Activated naive CD8-positive, alpha-beta T cell treated with anti-CD3 and anti-CD28 coated beads, Interleukin-2, amount 50 U/mL, for 24 hours (primary cell): ENCODE measurements around the gene SLC1A3.
"Not testable (repeated sequence)": the region's sequence is repeated elsewhere in the genome, so short reads cannot be mapped to it uniquely, and the experiment has no call there.

Source experiments
- ATAC-seq: fragments of 150-1000 bp; cut with Tn5 transposase; one replicate; pipeline ENCODE4 v1.10.0; 2021
- DNase-seq: peaks from one replicate; pipeline ENCODE4 v3.0.0; 2021
- H3K27ac Mint-ChIP-seq: one replicate; pipeline ENCODE4 v1.8.0; 2021; ENCODE audit warnings: mild to moderate bottlenecking, mixed read lengths
- H3K27me3 Mint-ChIP-seq: one replicate; pipeline ENCODE4 v1.8.0; 2021; ENCODE audit warnings: mixed read lengths
- H3K36me3 Mint-ChIP-seq: one replicate; pipeline ENCODE4 v1.8.0; 2021; ENCODE audit warnings: low read depth, mixed read lengths
- H3K4me1 Mint-ChIP-seq: one replicate; pipeline ENCODE4 v1.8.0; 2021; ENCODE audit warnings: mixed read lengths
- H3K4me3 Mint-ChIP-seq: one replicate; pipeline ENCODE4 v1.8.0; 2021; ENCODE audit warnings: mild to moderate bottlenecking, moderate library complexity, mixed read lengths
- H3K9me3 Mint-ChIP-seq: one replicate; pipeline ENCODE4 v1.8.0; 2021; ENCODE audit warnings: mixed read lengths

The SLC1A3 gene

GRCh38 chr5:36589735-36590134 lies 16.7 kb upstream of the SLC1A3 start:
- not testable (repeated sequence) for H3K9me3 Mint-ChIP-seq, ATAC-seq, H3K27ac Mint-ChIP-seq, H3K4me1 Mint-ChIP-seq, H3K4me3 Mint-ChIP-seq, H3K27me3 Mint-ChIP-seq, H3K36me3 Mint-ChIP-seq, DNase-seq

GRCh38 chr5:36590513-36591286 lies 15.7 kb upstream of the SLC1A3 start:
- H3K4me1 Mint-ChIP-seq: no peaks in the 10 kb centered on the region
- H3K9me3 Mint-ChIP-seq: no peaks in the 10 kb centered on the region

GRCh38 chr5:36593867-36594266 lies 12.5 kb upstream of the SLC1A3 start:
- Mint-ChIP-seq H3K27ac (no peak overlapping the region), H3K9me3 (no peaks in the 10 kb centered on the region), H3K4me1 (no peaks in the 10 kb centered on the region), H3K36me3 (no peaks in the 10 kb centered on the region), H3K4me3 (no peak overlapping the region), H3K27me3 (peaks cover 5% of the 10 kb centered on the region)
- DNase-seq: no peak
- ATAC-seq: no peak

More at GRCh38 chr5:36590513-36591286, 15.7 kb upstream of the SLC1A3 start:
- Mint-ChIP-seq H3K36me3 (no peaks in the 10 kb centered on the region), H3K4me3 (no peak overlapping the region), H3K27me3 (peaks cover 2% of the 10 kb centered on the region), H3K27ac (no peak overlapping the region)
- DNase-seq (no peak), ATAC-seq (no peak)

DNA sequence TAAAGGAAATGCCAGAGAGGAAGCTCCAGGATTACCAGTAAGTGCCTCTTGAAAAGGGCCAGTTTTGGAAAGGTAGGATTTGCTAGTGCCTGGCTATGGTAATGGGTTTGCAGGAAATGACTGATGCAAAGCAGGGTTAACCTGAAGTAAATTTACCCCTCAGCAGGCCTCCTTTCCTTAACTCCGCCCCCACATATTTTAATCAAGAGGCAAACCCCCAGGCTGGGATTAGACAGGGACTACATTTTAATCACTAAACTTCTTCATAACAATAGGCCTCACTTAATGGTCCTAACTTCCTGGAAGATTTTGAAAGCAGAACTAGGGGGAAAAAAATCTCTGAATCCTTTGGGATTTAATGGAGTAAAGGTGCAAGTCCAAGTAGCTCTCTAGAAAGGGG lies 10.2 kb upstream of the SLC1A3 start:
- Mint-ChIP-seq H3K36me3 (no peaks in the 10 kb centered on the region), H3K27ac (no peak overlapping the region), H3K4me3 (no peak overlapping the region), H3K27me3 (peaks cover 4% of the 10 kb centered on the region), H3K4me1 (no peaks in the 10 kb centered on the region), H3K9me3 (no peaks in the 10 kb centered on the region)
- DNase-seq (no peak), ATAC-seq (no peak)

- H3K27ac Mint-ChIP-seq: no peak overlapping the region
- H3K36me3 Mint-ChIP-seq: no peaks in the 10 kb centered on the region
- ATAC-seq (no peak), DNase-seq (no peak)
- no peak overlapping the region for H3K4me3 Mint-ChIP-seq
- H3K4me1 Mint-ChIP-seq: no peaks in the 10 kb centered on the region
- no peaks in the 10 kb centered on the region for H3K9me3 Mint-ChIP-seq
- peaks cover 4% of the 10 kb centered on the region for H3K27me3 Mint-ChIP-seq
Observed at GRCh38 chr5:36596756-36597155, 9.7 kb upstream of the SLC1A3 start.

DNA sequence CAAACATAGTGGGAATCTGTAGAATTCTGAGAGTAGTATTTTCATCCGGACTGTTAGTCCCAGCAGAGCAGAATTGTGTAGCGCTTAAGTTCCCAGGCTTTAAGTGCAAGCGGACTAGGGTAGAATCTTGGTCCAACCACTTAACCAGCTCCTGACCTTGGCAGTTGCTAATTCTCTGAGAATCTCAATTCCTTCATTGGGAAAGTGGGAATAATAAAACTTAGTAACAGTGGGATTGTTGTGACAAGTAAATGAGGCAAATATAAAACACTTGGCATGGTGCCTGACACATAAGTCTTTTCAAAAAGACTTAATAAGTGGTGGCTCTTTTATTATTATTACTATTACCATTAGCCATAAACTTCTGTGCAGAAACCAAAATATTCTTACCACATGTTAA lies 8.4 kb upstream of the SLC1A3 start:
- H3K27me3 Mint-ChIP-seq: peaks cover 6% of the 10 kb centered on the region
- no peaks in the 10 kb centered on the region for H3K36me3 Mint-ChIP-seq
- H3K27ac Mint-ChIP-seq: no peak overlapping the region
- ATAC-seq (no peak), DNase-seq (no peak)
- H3K4me1 Mint-ChIP-seq: no peaks in the 10 kb centered on the region
- H3K4me3 Mint-ChIP-seq: no peak overlapping the region
- no peaks in the 10 kb centered on the region for H3K9me3 Mint-ChIP-seq

DNA sequence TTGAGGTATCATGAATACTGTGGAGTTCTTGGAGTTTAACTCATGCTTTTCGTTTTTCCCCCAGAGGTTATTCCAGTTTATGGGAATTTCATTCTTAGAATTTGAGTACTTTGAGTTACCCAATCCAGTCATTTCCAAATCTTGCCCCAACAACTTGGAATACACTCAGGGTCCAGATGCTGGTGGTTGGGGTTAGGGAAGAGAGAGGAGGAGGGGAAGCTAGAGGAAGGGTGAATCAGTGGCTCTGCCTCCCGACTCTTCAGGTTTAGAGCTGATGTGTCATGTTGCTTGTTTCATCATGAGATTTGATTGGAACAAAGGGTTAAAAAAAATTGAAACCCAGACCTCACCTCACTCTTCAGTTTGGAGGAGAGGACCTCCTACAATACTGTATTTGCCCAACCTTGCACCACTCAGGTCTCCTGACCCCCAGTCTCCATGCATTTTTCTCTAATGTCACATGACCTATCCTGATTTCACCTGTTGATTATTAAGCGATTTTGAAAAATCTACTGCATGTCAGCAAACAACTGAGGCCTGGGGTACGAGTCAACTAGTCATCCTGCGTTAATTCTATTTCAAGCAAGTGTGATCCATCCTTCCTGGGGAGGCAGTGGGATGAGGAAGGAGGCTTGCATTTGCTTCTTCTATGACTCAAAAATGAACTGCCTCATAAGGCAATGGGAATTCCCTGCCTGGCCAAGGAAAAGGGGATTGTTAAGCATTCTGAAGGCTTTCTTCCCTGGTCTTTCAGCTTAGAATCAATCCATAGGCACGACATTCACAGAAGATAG lies 6.2 kb upstream of the SLC1A3 start:
- H3K4me3 Mint-ChIP-seq: no peak overlapping the region
- no peak overlapping the region for H3K27ac Mint-ChIP-seq
- H3K27me3 Mint-ChIP-seq: peaks cover 18% of the 10 kb centered on the region
- H3K36me3 Mint-ChIP-seq: no peaks in the 10 kb centered on the region
- H3K4me1 Mint-ChIP-seq: no peaks in the 10 kb centered on the region
- DNase-seq (no peak), ATAC-seq (no peak)
- H3K9me3 Mint-ChIP-seq: no peaks in the 10 kb centered on the region

- H3K9me3 Mint-ChIP-seq: no peaks in the 10 kb centered on the region
- H3K36me3 Mint-ChIP-seq: no peaks in the 10 kb centered on the region
- H3K27ac Mint-ChIP-seq: no peak overlapping the region
- H3K27me3 Mint-ChIP-seq: peaks cover 25% of the 10 kb centered on the region
- no peak for DNase-seq
- no peak overlapping the region for H3K4me3 Mint-ChIP-seq
- peaks cover 5% of the 10 kb centered on the region for H3K4me1 Mint-ChIP-seq
- ATAC-seq: no peak
Observed at GRCh38 chr5:36600917-36601527, 5.4 kb upstream of the SLC1A3 start.

GRCh38 chr5:36602704-36603321 lies 3.6 kb upstream of the SLC1A3 start:
- H3K36me3 Mint-ChIP-seq: no peaks in the 10 kb centered on the region
- no peaks in the 10 kb centered on the region for H3K9me3 Mint-ChIP-seq
- ATAC-seq (no peak), DNase-seq (no peak)
- H3K27ac Mint-ChIP-seq: no peak overlapping the region
- H3K4me3 Mint-ChIP-seq: no peak overlapping the region
- H3K4me1 Mint-ChIP-seq: peaks cover 20% of the 10 kb centered on the region
- peaks cover 36% of the 10 kb centered on the region for H3K27me3 Mint-ChIP-seq

- no peaks in the 10 kb centered on the region for H3K9me3 Mint-ChIP-seq
- H3K27me3 Mint-ChIP-seq: peaks cover 55% of the 10 kb centered on the region
- ATAC-seq (no peak), DNase-seq (no peak)
- no peak overlapping the region for H3K27ac Mint-ChIP-seq
- peak overlapping the region; percentile 27 for H3K4me3 Mint-ChIP-seq
- H3K36me3 Mint-ChIP-seq: no peaks in the 10 kb centered on the region
- peaks cover 20% of the 10 kb centered on the region for H3K4me1 Mint-ChIP-seq
Observed at GRCh38 chr5:36605241-36605640, 1.2 kb upstream of the SLC1A3 start.

DNA sequence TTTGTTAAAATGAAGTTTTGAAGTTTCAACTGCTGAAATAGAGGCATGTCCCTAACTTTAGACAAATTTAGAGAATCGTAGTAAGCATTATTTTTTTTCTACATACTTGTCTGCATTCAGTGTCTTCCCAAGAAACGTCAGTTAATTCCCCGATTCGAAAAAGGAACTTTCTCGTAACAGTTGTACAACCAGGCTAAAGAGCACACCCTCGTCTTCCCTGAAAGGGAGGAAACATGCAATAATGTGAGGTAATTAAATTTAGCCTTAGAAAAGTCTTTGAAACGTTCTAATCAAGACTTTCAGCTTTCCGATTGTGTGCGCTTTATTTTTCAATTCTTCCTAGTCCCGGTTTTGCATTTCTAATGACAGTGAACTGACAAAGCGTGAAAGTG lies 374 bp upstream of the SLC1A3 start:
- peaks cover 20% of the 10 kb centered on the region for H3K4me1 Mint-ChIP-seq
- ATAC-seq (no peak), DNase-seq (no peak)
- H3K36me3 Mint-ChIP-seq: no peaks in the 10 kb centered on the region
- H3K27ac Mint-ChIP-seq: no peak overlapping the region
- H3K27me3 Mint-ChIP-seq: peaks cover 60% of the 10 kb centered on the region
- H3K9me3 Mint-ChIP-seq: no peaks in the 10 kb centered on the region
- peak overlapping the region; percentile 88 for H3K4me3 Mint-ChIP-seq

DNA sequence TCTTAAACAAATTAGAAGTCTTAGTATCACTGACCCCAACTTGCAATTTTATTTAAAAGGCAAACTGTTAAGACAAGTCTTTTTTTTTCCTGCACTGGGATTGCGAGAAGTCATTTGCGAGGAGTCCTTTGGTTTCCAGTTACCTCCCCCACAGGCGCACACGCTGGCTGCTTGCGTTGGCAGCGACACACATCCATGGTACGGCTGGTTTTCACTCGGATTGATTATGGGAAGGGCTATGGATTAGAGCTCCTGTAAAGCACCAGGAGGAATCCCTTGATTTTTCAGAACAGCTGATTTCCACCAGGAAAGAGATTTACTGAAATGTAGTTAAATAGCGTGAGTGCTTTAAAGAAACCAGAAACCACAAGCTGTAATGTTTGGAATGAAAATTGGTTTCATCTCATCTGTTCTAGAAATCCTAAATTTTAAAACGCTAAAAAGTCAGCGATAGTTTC lies 737 bp downstream of the SLC1A3 start:
- ATAC-seq (no peak), DNase-seq (no peak)
- Mint-ChIP-seq H3K36me3 (no peaks in the 10 kb centered on the region), H3K9me3 (no peaks in the 10 kb centered on the region), H3K27ac (peak overlapping the region; percentile 90), H3K27me3 (peaks cover 68% of the 10 kb centered on the region), H3K4me3 (peak overlapping the region; percentile 88), H3K4me1 (peaks cover 20% of the 10 kb centered on the region)

- Mint-ChIP-seq H3K27me3 (peaks cover 65% of the 10 kb centered on the region), H3K4me3 (no peak overlapping the region), H3K9me3 (no peaks in the 10 kb centered on the region), H3K36me3 (no peaks in the 10 kb centered on the region), H3K4me1 (peaks cover 20% of the 10 kb centered on the region), H3K27ac (no peak overlapping the region)
- DNase-seq: no peak
- ATAC-seq: no peak
Observed at GRCh38 chr5:36607838-36608783, 1.7 kb downstream of the SLC1A3 start.

GRCh38 chr5:36610621-36611020 lies 4.2 kb downstream of the SLC1A3 start:
- no peak overlapping the region for H3K4me3 Mint-ChIP-seq
- H3K36me3 Mint-ChIP-seq: no peaks in the 10 kb centered on the region
- DNase-seq: no peak
- peaks cover 51% of the 10 kb centered on the region for H3K27me3 Mint-ChIP-seq
- no peaks in the 10 kb centered on the region for H3K9me3 Mint-ChIP-seq
- peaks cover 18% of the 10 kb centered on the region for H3K4me1 Mint-ChIP-seq
- no peak for ATAC-seq
- no peak overlapping the region for H3K27ac Mint-ChIP-seq
